ENCODE data around the gene RPL27A. TPM values are rescaled to one million over a fixed set of nuclear protein-coding genes. Genes with fewer than 3 reads are reported as not detected.
A peak's percentile ranks its signal among the peaks of the same experiment; 100 is the strongest.

RPL27A gene
- total RNA-seq, 1 experiment from 2014 or later: 1,481 TPM

DNA sequence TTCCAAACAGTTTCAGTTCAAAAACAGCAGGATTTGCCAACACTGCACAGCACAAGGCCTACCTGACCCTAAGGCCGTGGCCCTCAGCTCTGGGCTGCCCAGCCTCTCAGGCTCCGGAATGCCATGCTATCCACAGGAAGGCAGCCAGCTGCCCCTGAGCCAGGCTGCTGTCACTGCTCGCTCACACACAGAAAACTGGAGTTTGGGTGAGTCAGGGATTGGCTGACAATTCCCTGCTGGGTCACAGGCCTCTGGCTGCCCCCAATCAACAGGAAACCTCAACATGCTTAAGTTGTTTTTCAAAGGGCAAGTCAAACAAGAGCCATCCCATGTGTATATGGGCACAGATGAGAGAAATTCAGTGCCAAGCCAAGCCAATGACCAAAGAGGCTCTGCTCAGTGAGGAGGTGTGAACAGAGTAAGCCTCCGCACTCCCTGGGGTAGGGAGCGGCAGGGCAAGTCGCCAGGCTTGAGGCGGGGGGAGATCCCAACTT, 50.2 kb downstream of the RPL27A start:
- in situ Hi-C loops (cut with HindIII; ENCODE audit: low sequenced_read_pairs): no loop called here
- peak; percentile 29 for DNase-seq (ENCODE audit: low spot score)

DNA sequence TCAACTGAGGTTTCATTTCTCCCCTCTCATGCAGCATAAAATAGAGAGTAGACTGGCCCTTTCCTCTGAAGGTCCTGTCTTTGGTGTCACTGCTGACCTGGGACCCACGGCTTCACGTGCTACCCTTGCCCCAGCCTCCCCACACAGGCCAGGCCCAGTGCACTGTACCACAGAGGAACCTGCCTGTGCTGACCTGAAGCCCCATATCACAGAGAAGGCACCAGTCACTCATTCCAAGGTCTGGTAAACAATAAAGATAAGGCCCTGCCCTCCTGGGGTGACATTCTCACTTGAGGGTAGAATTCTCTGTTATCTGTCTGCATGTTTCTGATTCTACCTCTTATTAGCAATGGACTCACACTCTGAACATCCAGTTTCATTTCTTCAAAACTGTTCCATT, 51.3 kb downstream of the RPL27A start:
- no peak for DNase-seq (ENCODE audit: low spot score)
- in situ Hi-C loops (cut with HindIII; ENCODE audit: low sequenced_read_pairs): no loop called here

DNA sequence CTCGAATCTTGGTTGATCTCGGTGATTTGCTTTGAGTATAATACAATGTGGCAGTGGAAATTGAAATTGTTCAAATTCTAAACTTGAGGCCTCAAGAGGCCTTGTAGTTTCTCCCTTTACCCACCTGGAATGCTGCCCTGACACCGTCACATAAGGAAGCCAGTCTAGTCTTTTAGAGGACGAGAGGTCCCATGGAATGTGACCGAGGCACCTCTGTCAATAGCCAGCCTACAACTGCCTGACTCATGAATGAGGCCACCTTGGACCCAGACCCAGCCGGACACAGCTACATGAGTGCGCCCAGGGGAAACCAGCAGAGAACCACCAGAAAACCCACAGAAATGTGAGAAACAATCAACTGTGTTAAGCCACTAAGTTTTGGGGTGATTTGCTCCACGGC, 52.5 kb downstream of the RPL27A start:
- no peak for DNase-seq (ENCODE audit: low spot score)
- in situ Hi-C loops (cut with HindIII; ENCODE audit: low sequenced_read_pairs): no loop called here

DNA sequence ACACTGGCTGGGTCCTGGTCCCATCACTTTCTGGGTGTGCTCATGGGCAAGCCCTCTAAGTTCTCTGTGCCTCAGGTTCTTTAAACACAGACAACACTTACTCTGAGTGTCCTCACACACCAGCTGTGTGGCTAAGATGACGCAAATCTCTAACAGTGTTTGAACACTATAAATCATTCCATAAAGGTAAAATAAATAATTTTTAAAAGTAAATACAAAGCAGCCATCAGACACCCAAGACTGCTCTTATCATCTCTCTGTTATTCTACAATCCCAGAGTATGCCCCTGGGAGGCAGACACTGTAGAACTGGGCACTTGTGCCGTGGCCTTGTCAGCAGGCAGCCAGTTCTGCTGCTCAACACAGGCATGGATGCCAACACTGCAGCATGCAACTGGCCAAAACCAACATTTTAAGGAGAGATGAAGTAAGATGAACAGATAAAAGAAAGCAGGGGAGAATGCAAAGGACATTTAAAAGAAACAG, 56.8 kb downstream of the RPL27A start:
- in situ Hi-C loops (cut with HindIII; ENCODE audit: low sequenced_read_pairs): no loop called here
- DNase-seq (ENCODE audit: low spot score): no peak

Other genes with a start within 250 kb of the RPL27A start
- gene STK33, start 88.6 kb upstream of the RPL27A start, total RNA-seq (2014; rRNA removed; shearing (Covaris generic)): 8.2 and 10.0 TPM in 2 replicates
- gene TRIM66, start 127 bp upstream of the RPL27A start, total RNA-seq (2014; rRNA removed; shearing (Covaris generic)): 0.49 and 2.4 TPM in 2 replicates
- gene AKIP1, start 228.4 kb downstream of the RPL27A start, total RNA-seq (2014; rRNA removed; shearing (Covaris generic)): 49.0 and 62.7 TPM in 2 replicates

All from G401 (cell line).